Chondrocyte (in vitro differentiated cells): ENCODE data around the gene SF3A2. TPM values are rescaled to one million over a fixed set of nuclear protein-coding genes. Genes with fewer than 3 reads are reported as not detected.
A peak's percentile ranks its signal among the peaks of the same experiment; 100 is the strongest.

Experiments
- DNase-seq: peaks from one replicate; pipeline ENCODE4 v3.0.0; 2021; ENCODE audit warnings: mixed read lengths, low spot score
- H3K27ac Mint-ChIP-seq: one replicate; pipeline ENCODE4 v1.8.0; 2021; ENCODE audit warnings: mild to moderate bottlenecking, moderate library complexity, mixed read lengths; ENCODE audit not compliant: unreplicated experiment
- H3K27me3 Mint-ChIP-seq: 2 replicates; pipeline ENCODE4 v1.8.0; 2021; ENCODE audit warnings: low read depth, mixed read lengths
- H3K36me3 Mint-ChIP-seq: 2 replicates; pipeline ENCODE4 v1.8.0; 2021; ENCODE audit warnings: low read depth, mixed read lengths
- H3K4me1 Mint-ChIP-seq: 2 replicates; pipeline ENCODE4 v1.8.0; 2021; ENCODE audit warnings: low read depth, mild to moderate bottlenecking, mixed read lengths
- H3K4me3 Mint-ChIP-seq: one replicate; pipeline ENCODE4 v1.8.0; 2021; ENCODE audit warnings: mild to moderate bottlenecking, moderate library complexity, mixed read lengths; ENCODE audit not compliant: unreplicated experiment
- H3K9me3 Mint-ChIP-seq: 2 replicates; pipeline ENCODE4 v1.8.0; 2021; ENCODE audit warnings: low read depth, mixed read lengths
- total RNA-seq: library from RNA; stranded (reverse); gene quantifications from 3 replicates; pipeline ENCODE4 v1.2.1, GENCODE V29; 2021
- TF ChIP-seq, protein P1 (sequence below): fragments of 200-600 bp; sonication (generic); IDR thresholded peaks from 2 replicates; pipeline ENCODE4 v1.5.0; 2021; ENCODE audit warnings: antibody characterized with exemption, mild to moderate bottlenecking, moderate library complexity

Gene SF3A2
- total RNA-seq, 1 donor from 2014 or later = 71.2 TPM

DNA sequence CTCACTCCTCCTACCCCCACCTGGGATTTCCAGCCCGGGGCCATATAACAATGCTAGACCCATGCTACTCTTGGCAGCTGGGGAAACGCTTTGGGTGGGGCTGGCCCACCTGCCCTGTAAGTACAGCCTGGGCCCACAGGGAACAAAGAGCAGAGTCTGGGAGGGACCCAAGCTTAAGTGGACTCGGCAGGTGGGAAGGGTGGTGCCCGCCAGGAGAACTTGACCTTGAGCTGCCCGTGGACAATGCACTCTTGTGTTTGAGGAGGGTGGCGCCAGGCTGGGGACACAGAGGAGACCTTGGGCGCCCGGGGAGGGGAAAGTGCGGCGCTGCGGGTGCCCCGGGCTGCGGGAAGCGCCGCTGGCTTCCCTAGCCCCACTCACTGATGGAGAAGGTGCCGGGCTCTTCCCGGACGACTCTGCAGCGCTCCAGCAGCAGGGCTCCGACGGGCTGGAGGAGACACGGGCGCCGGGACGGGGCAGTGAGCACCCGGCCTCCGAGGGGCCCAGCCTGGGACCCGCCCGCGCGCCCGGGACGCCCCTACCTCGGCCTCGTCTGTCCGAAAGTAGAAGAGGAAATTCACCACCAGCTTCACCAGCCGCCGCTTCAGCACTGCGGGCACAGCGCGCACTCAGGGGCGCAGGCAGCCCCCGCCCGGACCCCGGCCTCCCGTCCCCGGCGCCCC is 1.1 kb upstream of the SF3A2 start:
- DNase-seq = no peak
- TF ChIP-seq, protein P1, sequence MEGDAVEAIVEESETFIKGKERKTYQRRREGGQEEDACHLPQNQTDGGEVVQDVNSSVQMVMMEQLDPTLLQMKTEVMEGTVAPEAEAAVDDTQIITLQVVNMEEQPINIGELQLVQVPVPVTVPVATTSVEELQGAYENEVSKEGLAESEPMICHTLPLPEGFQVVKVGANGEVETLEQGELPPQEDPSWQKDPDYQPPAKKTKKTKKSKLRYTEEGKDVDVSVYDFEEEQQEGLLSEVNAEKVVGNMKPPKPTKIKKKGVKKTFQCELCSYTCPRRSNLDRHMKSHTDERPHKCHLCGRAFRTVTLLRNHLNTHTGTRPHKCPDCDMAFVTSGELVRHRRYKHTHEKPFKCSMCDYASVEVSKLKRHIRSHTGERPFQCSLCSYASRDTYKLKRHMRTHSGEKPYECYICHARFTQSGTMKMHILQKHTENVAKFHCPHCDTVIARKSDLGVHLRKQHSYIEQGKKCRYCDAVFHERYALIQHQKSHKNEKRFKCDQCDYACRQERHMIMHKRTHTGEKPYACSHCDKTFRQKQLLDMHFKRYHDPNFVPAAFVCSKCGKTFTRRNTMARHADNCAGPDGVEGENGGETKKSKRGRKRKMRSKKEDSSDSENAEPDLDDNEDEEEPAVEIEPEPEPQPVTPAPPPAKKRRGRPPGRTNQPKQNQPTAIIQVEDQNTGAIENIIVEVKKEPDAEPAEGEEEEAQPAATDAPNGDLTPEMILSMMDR = no peak
- peak overlapping the region; percentile 77 for H3K27ac Mint-ChIP-seq
- peaks cover 52% of the 10 kb centered on the region for H3K4me1 Mint-ChIP-seq
- peaks cover 3% of the 10 kb centered on the region for H3K36me3 Mint-ChIP-seq
- no peaks in the 10 kb centered on the region for H3K27me3 Mint-ChIP-seq
- H3K9me3 Mint-ChIP-seq = no peaks in the 10 kb centered on the region
- H3K4me3 Mint-ChIP-seq = peak overlapping the region; percentile 96

DNA sequence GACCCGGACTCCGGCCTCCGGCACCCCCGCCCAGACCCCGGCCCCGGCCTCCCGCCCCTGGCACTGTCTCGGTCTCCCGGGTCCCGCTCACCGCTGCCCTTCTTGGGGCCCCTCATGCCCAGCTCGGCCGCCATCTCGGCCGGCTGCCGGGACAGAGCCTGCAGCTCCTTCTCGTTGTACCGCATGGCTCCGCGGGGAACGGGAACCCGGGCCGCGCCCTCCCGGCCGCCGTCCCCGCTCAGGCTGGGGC is 635 bp upstream of the SF3A2 start:
- Mint-ChIP-seq H3K4me3 (peak overlapping the region; percentile 96), H3K36me3 (peaks cover 3% of the 10 kb centered on the region), H3K27ac (peak overlapping the region; percentile 100), H3K4me1 (peaks cover 57% of the 10 kb centered on the region), H3K9me3 (no peaks in the 10 kb centered on the region), H3K27me3 (no peaks in the 10 kb centered on the region)
- TF ChIP-seq, protein P1 = no peak
- DNase-seq = no peak

DNA sequence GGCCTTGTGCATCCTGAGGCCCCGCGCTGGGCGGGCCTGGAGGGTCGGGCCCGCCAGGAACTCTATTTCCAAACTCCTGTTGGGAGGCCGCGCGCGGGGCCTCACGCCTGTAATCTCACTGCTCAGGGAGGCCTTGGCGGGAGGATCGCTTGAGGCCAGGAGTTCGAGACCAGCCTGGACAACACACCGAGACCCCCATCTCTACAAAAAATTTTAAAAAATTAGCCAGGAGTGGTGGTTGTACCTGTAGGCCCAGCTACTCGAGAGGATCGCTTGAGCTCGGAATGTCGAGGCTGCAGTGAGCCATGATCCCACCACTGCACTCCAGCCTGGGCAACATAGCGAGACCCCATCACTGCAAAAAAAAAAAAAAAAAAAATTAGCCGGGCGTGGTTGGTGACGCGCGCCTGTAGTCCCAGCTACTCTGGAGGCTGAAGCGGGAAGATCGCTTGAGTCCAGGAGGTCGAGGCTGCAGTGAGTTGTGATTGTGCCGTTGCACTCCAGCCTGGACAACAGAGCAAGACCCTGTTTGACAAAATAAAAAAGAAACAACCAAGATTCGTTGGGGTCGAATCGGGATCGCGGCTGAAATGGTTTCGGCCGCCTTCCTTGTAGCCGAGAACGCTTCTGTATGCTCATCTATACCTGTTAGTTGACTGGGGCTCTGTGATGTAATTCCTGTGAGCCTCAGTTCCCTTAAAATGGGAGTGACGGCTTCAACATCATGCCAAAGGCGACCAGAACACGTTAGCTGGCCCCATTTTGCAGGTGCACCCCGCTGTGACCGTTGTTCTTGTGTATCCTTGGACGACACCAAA is 636 bp downstream of the SF3A2 start:
- H3K4me1 Mint-ChIP-seq = peaks cover 62% of the 10 kb centered on the region
- peak overlapping the region; percentile 96 for H3K4me3 Mint-ChIP-seq
- no peak for DNase-seq
- peak overlapping the region; percentile 100 for H3K27ac Mint-ChIP-seq
- H3K36me3 Mint-ChIP-seq = peaks cover 3% of the 10 kb centered on the region
- no peaks in the 10 kb centered on the region for H3K9me3 Mint-ChIP-seq
- TF ChIP-seq, protein P1 = no peak
- no peaks in the 10 kb centered on the region for H3K27me3 Mint-ChIP-seq

DNA sequence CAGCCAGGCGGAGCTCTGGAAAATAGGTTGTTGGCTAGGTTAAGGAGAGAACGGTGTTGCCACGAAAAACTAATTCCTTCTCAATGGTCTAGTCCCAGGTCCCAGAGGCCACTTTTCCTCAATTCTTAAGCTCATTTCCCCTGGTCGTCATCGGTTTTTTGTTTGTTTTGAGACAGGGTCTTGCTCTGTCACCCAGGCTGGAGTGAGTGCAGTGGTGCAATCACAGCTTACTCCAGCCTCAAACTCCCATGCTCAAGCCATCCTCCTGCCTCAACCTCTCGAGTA is 1.2 kb downstream of the SF3A2 start:
- TF ChIP-seq, protein P1 = no peak
- Mint-ChIP-seq H3K27ac (peak overlapping the region; percentile 100), H3K9me3 (no peaks in the 10 kb centered on the region), H3K36me3 (peaks cover 3% of the 10 kb centered on the region), H3K4me1 (peaks cover 68% of the 10 kb centered on the region), H3K27me3 (no peaks in the 10 kb centered on the region), H3K4me3 (peak overlapping the region; percentile 96)
- DNase-seq = no peak

DNA sequence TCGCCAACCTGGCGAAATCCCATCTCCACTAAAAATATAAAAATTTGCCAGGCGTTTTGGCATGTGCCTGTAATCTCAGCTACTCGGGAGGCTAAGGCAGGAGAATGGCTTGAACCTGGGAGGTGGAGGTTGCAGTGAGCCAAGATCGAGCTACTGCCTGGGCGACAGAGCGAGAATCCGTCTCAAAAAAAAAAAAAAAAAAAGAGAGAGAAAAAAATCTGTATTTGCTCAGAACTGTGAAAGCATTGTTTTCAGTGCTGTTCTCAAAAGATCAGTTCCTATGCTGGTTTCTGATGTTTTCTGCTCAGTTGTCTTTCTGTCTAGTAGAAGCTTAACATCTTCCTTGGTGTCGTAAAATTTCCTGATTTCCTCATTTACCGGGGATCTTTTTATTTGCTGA is 2.5 kb downstream of the SF3A2 start:
- Mint-ChIP-seq H3K4me1 (peaks cover 65% of the 10 kb centered on the region), H3K27ac (peak overlapping the region; percentile 95), H3K9me3 (no peaks in the 10 kb centered on the region), H3K27me3 (no peaks in the 10 kb centered on the region), H3K4me3 (peak overlapping the region; percentile 96), H3K36me3 (peaks cover 1% of the 10 kb centered on the region)
- no peak for DNase-seq
- TF ChIP-seq, protein P1 = no peak
